HL-60 (cell line): ENCODE measurements around the gene SPATA1.

Experiments used
- DNase-seq, 2 experiments: peaks; one replicate each; pipeline ENCODE4 v3.0.0-alpha.2; 2010 to 2020; ENCODE audit warnings: low read depth in 1 of 2, low spot score in 1 of 2
- H3K27ac ChIP-seq: fragments of 250-450 bp; sonication (Bioruptor Pico); replicated peaks from 2 replicates; pipeline ENCODE4 v1.5.1; 2020; ENCODE audit warnings: mild to moderate bottlenecking, moderate library complexity
- H3K27me3 ChIP-seq: fragments of 250-450 bp; sonication (Bioruptor Pico); 2 replicates; pipeline ENCODE4 v1.5.1; 2021; ENCODE audit warnings: mild to moderate bottlenecking, moderate library complexity; ENCODE audit not compliant: insufficient read depth, poor library complexity, severe bottlenecking
- H3K4me3 ChIP-seq: replicated peaks from 2 replicates; pipeline ENCODE4 v1.5.1; 2011; ENCODE audit warnings: mild to moderate bottlenecking, control low read depth, low read length; ENCODE audit not compliant: insufficient read depth
- CTCF ChIP-seq: IDR thresholded peaks from one replicate; pipeline ENCODE4 v1.5.1; 2011; ENCODE audit warnings: low read length, control low read depth, inconsistent platforms; ENCODE audit not compliant: insufficient read depth
- GABPA ChIP-seq: IDR thresholded peaks from 2 replicates; pipeline ENCODE4 v1.6.1; 2012; ENCODE audit warnings: low read depth
- POLR2AphosphoS5 ChIP-seq: IDR thresholded peaks from 2 replicates; pipeline ENCODE4 v1.6.1; 2012; ENCODE audit warnings: low read depth
- REST ChIP-seq: IDR thresholded peaks from 2 replicates; pipeline ENCODE4 v1.6.1; 2012; ENCODE audit warnings: low read depth; ENCODE audit not compliant: insufficient replicate concordance
- SPI1 ChIP-seq: IDR thresholded peaks from 2 replicates; pipeline ENCODE4 v1.6.1; 2012; ENCODE audit warnings: low read depth, mild to moderate bottlenecking, borderline replicate concordance

SPATA1 gene

DNA sequence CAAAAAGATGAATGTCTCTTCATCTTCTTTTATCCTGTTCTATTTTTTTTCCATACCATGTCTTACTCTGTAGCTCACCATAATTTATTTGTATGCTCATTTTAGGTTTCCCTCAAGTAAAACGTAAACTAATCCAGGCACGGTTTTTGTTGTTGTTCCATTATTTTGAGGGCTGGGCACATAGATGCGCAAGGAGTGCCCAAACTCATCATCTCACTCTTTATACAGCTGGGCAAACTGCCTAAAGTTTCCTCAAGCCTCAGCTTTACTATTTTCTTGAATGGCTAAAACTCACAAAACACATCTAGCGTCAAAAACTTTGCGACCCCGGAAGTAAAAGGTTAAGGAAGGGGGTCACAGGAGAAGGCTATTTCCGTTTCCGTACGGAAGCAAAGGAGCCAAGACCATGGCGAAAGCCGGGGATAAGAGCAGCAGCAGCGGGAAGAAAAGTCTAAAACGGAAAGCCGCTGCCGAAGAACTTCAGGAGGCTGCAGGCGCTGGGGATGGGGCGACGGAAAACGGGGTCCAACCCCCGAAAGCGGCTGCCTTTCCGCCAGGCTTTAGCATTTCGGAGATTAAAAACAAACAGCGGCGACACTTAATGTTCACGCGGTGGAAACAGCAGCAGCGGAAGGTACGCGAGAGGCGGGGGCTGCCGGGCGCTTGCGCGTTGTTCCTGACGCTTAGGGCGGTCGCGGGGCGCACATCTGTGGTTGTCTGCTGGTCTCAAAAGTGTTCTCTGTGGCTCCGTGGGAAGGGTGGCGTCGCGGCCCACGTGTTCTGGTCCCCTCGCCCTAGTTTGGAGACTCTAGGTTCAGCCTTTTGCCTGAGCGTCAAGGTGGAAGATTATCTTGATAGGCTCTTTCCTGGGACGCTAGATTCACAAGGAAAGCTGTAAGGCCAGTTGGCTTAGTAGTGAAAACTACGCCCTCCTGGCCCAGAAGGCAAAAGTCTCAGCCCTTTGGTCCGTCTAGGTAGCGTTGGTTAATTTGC, 27.0 kb upstream of the SPATA1 start, which contains the start of gene RPF1:
TSS of gene RPF1 (plus strand) at position 391 of the 993 bp plus-strand sequence. CDS start at position 407, 16 bp downstream.
- H3K27ac ChIP-seq = peak within 1 kb of the TSS; percentile 85
- H3K27me3 ChIP-seq = no peaks in the 10 kb centered on the region
- H3K4me3 ChIP-seq = peak within 1 kb of the TSS; percentile 84
- DNase-seq = peak; percentile 48 to 84
- TF ChIP-seq REST (peak; percentile 71), POLR2AphosphoS5 (peak; percentile 91), SPI1 (peak; percentile 4; the same call in 1 of the 2 replicates), CTCF (no peak), GABPA (peak; percentile 99)

DNA sequence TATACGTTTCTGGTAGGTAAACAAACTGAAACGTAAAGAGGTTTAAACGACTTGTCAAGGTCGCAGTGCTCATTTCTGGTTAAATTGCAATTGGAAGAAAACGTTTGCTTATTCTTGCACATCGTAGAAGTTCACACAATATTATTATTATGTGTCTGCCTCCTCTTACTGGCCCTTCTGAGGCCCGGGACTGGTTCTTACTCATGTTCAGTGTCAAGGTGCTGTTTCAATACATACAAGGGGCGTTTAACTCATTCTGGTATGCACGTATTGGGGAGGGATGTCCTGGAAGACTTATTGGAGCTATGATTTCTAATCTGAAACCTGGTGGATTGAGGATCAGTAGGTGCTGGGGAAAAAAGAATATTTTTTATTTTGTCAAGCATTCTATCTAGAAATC, 26.2 kb upstream of the SPATA1 start:
- H3K27me3 ChIP-seq = no peaks in the 10 kb centered on the region
- peak overlapping the region; percentile 84 for H3K4me3 ChIP-seq
- peak in 1 of 2 experiments; percentile 34 for DNase-seq
- peak overlapping the region; percentile 85 for H3K27ac ChIP-seq
- TF ChIP-seq POLR2AphosphoS5 (no peak), SPI1 (no peak), CTCF (no peak), REST (no peak), GABPA (no peak)

DNA sequence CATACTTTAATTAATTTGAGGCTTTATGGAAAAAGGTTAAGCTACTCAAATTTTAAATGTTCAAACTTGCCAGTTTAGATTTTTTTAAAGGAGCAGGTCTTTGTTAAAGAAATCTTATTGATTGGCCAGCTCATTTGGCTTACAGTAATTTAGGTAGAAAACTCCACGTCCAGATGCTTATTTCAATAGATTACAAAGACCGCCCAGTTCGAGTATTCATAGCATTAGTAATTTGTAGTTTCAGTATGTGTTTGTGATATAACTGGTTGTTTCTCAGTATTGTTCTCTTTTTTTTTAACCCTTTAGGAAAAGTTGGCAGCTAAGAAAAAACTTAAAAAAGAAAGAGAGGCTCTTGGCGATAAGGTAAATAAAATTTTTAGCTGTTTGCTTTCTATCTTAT, 25.5 kb upstream of the SPATA1 start:
- Histone ChIP-seq H3K4me3 (peak overlapping the region; percentile 84), H3K27me3 (no peaks in the 10 kb centered on the region), H3K27ac (no peak overlapping the region)
- no peak for DNase-seq
- TF ChIP-seq SPI1 (no peak), GABPA (no peak), CTCF (no peak), POLR2AphosphoS5 (no peak), REST (no peak)
